ENCODE results near the gene CHMP1A.
"Not testable (repeated sequence)": the region's sequence is repeated elsewhere in the genome, so short reads cannot be mapped to it uniquely, and the experiment has no call there.

CHMP1A gene

GRCh38 chr16:89657442-89658220 lies at the start of gene CHMP1A, which contains the start of gene SPATA33:
Gene CHMP1A, minus strand, starts transcription at chr16:89657708. Its CDS starts 120 bp downstream, at chr16:89657588.
Gene SPATA33, plus strand, starts transcription at chr16:89657836. Its CDS starts 76 bp downstream, at chr16:89657912.
- peak; percentile 52 for DNase-seq

GRCh38 chr16:89706518-89707260 lies 49.2 kb upstream of the CHMP1A start:
- DNase-seq, result no peak

GRCh38 chr16:89705006-89705405 lies 47.5 kb upstream of the CHMP1A start:
- no peak for DNase-seq

GRCh38 chr16:89704281-89704680 lies 46.8 kb upstream of the CHMP1A start:
- DNase-seq, result no peak

- DNase-seq, result peak; percentile 74
These were observed 44.2 kb upstream of the CHMP1A start, which contains the start of gene SPATA2L for GRCh38 chr16:89701425-89702406. Gene SPATA2L, minus strand, starts transcription at chr16:89701705. Its CDS starts 473 bp downstream, at chr16:89701232.

- DNase-seq, result no peak
These were observed 43.3 kb upstream of the CHMP1A start for GRCh38 chr16:89700649-89701424.

GRCh38 chr16:89700100-89700648 lies 42.7 kb upstream of the CHMP1A start:
- DNase-seq, result peak; percentile 73

GRCh38 chr16:89699629-89700099 lies 42.2 kb upstream of the CHMP1A start:
- not testable (repeated sequence) for DNase-seq

- DNase-seq, result not testable (repeated sequence)
These were observed 41.2 kb upstream of the CHMP1A start for GRCh38 chr16:89698717-89699116.

- DNase-seq, result peak; percentile 62
These were observed 40.3 kb upstream of the CHMP1A start for GRCh38 chr16:89697616-89698331.

- DNase-seq, result peak; percentile 82
These were observed 39.7 kb upstream of the CHMP1A start for GRCh38 chr16:89697161-89697615.

- DNase-seq, result no peak
These were observed 39.2 kb upstream of the CHMP1A start for GRCh38 chr16:89696670-89697128.

- no peak for DNase-seq
These were observed 38.6 kb upstream of the CHMP1A start for GRCh38 chr16:89695875-89696669.

- DNase-seq, result no peak
These were observed 37.8 kb upstream of the CHMP1A start for GRCh38 chr16:89695086-89695874.

GRCh38 chr16:89694784-89695085 lies 37.2 kb upstream of the CHMP1A start:
- not testable (repeated sequence) for DNase-seq

- DNase-seq, result no peak
These were observed 36.6 kb upstream of the CHMP1A start for GRCh38 chr16:89693931-89694783.

GRCh38 chr16:89693289-89693731 lies 35.8 kb upstream of the CHMP1A start:
- no peak for DNase-seq

Measured in NCI-H524 treated with DMSO at 0.1 percent for 48 hours (cell line).